ENCODE measurements around the gene VIM.

- no peak for TF ChIP-seq CTCF (conservative IDR thresholded peaks at IDR 0.05; ENCODE audit: low read length)
- no peak for TF ChIP-seq EZH2phosphoT487 (IDR thresholded peaks at IDR 0.05; ENCODE audit: borderline replicate concordance)
Observed at GRCh38 chr10:17190602-17191001, 37.4 kb upstream of the VIM start.

Measured in Loucy (cell line).